Measurements from ENCODE around the gene STAG1.
"Not testable (repeated sequence)": the region's sequence is repeated elsewhere in the genome, so short reads cannot be mapped to it uniquely, and the experiment has no call there.

Gene STAG1

DNA sequence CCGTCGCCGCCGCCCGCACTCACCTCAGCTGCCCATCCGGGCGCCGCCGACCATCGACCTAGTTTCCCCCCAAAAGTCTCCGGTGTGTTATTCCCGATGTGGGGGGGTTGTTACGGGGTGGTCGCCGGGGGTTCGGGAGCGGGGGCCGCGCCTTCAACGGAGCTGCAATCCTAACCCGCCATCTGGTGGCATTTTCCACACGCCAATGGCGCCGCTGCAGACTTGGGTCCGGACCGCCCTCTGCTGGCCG, at the start of gene STAG1:
STAG1 (minus strand) TSS at position 207 of the 250 bp plus-strand sequence. CDS start 121,480 bp downstream, outside the sequence.
- DNase-seq (ENCODE audit: low read depth), result no peak

DNA sequence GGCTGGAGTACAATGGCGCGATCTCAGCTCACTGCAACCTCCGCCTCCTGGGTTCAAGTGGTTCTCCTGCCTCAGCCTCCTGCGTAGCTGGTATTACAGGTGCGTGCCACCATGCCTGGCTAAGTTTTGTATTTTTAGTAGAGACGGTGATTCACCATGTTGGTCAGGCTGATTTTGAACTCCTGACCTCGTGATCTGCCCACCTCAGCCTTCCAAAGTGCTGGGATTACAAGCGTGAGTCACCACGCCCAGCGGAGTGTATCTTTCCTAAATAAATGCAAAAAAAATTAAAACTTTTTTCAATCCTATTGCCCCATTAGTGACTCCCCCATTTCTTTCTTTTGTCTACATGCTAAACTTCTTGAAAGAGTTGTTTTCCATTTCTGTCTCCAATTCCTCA, 49.0 kb upstream of the STAG1 start:
- DNase-seq (ENCODE audit: low read depth), result not testable (repeated sequence)

DNA sequence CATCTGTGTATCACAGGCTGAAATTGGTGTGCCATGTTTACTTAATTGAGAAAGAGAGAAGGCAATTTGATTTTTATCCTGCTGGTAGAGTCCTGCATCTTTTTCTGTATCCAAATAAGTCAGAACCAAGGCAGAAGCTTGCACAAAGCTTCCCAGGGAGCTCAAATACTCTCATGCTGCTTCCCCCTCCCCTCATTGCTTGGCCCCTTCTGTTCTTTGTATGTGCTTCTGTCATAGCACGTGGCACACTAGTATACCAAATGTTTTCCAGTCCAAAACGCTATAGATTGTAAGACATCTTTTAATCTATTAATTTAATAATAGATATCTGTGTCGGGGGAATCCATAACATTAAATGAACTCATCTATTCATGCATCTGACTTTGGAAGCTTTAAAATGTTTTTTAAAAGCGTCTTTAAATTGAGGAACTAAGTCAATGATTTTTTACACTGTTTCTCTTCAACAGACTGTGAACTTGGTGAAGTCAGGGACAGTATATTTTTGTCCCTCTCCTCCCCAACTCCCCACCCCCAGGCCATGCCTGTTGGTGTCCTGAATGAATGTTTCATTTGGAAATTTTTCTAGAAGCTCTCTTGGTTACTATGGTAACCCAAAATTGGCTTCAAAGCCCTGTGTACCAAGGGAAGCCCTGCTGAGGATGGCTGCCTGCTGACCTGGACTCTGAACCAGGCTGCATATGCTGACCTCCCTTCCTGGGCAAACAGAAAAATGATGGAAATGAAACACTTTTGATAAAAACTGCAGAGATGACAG, 40.6 kb upstream of the STAG1 start:
- no peak for DNase-seq (ENCODE audit: low read depth)

DNA sequence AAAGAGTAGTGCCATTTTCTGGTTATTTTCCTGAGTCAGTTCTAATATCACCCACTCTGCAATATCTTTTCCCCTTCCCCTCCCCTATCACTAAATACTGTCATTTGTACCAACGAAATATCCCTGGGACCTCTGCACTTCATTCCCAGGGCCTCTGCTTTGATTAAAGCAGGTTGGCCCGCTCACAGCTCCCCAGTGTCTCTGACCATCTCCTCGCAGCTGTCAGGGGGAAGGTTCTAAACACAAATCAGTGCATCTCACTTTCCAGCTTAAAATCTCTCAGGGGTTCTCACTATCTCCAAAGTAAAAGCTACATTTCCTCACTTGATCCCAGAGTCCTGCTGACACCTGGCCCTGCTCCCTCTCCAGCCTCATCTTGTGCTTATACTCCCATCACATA, 38.6 kb upstream of the STAG1 start:
- no peak for DNase-seq (ENCODE audit: low read depth)

DNA sequence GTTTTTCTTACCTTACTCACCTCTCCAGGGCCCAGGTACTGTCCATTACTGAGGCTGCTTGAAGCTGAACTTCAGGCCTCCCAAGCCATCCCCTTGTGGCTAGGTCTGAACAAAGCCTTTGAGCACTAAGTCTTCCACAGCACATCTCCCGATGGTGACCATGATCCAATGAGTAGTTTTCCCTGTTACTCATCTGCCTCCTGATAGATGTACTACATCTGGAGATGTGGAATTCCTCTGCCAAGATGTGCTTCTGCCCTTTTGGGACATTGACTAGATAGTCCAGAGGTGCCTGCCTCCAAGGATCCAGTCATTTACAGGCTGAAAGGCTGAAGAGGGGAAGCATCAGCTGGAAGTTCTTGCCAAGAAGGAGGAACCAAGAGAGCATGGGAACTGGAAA, 37.8 kb upstream of the STAG1 start:
- no peak for DNase-seq (ENCODE audit: low read depth)

DNA sequence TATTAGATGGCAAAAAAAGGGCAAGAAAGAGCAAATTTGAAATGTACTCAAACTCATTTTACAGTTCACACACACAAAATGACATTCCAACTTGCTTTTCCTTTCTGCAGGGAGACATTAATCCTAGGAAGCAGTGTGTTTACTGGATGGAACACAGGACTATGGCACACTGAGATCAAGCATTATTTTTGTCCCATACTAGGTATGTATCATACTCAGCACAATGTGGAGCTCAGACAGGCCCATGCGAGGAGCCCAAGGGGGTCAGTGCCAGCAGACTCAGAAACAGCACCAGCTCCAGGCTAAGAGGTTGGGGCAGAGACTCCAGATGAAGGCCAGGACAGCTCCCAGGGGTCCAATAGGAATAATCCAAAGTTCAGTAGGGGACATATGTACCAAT, 36.0 kb upstream of the STAG1 start:
- no peak for DNase-seq (ENCODE audit: low read depth)

DNA sequence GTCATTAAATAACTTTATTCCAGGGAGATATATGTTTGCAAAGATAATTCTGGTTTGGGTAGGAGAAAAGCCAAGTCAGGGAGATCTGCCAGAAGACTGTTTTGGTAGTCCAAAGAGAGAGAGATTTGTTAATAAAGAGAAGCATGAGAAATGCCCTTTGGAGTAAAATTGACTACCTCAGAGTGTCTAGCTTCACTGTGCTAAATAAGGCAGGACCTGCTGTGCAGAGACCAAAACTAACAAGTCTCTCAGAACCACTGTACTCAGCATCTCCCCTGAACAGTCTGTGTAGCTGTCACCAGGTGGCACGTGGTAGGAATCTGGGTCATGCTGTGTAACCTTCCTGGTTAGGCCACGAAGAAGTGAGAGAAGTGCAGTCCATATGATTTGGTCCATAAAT, 35.2 kb upstream of the STAG1 start:
- peak; percentile 9 for DNase-seq (ENCODE audit: low read depth)

DNA sequence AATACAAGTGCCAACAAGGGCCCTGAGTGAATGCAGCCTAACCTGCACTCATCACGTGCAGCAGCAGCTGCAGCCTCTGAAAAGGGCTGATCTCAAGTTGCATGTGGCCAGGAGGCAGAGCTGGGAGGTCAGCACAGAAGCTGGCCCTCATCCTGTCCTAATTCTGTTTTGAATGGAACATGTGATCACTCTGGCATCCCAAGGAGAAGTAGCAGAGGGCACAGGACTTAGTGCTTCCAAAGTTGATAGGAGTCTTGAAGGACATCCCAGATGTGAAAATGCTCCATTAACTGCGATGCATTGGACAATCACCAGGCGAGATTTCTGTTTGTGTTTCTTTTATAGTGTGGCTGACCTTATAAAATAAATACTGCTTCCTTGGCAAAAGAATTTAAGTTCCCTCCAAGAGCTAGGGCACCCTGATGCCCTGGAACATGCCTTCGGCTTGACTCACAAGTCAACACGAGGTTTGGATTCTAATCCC, 31.6 kb upstream of the STAG1 start:
- no peak for DNase-seq (ENCODE audit: low read depth)

DNA sequence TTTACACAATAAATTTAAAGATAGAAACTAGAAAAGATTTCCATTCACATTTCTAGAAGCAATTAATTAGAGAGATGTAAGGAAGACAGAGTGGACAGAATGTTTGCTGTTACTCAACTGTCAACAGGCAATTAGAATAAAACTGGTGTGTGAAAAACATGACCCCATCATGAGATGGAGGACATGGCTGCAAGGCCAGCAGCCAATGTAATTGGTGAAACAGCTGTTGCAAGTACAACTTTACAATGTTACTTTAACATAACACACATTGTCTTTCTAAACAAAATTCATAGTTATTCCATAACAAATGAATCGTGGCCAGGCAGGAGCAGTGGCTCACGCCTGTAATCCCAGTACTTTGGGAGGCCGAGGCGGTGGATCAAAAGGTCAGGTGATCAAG, 28.6 kb upstream of the STAG1 start:
- DNase-seq (ENCODE audit: low read depth), result no peak

DNA sequence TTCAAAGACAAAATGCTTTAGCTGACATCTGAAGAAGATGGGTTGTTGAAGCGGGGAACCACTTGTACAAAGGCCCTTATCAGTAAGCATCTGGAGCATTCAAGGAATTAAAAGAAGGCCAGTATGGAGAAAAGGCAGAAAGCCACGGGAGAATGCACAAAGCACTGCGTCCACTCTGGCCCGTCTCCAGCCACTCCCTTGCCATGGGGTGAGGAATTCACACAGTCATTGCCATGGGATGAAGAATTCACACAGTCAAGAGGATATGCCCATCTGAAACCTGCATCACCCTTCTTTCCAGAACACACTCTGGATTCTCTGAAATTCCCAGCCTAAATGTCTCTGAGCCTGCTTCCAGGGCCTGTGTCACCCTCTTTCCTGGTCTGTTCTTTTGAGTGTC, 26.7 kb upstream of the STAG1 start:
- DNase-seq (ENCODE audit: low read depth), result no peak

DNA sequence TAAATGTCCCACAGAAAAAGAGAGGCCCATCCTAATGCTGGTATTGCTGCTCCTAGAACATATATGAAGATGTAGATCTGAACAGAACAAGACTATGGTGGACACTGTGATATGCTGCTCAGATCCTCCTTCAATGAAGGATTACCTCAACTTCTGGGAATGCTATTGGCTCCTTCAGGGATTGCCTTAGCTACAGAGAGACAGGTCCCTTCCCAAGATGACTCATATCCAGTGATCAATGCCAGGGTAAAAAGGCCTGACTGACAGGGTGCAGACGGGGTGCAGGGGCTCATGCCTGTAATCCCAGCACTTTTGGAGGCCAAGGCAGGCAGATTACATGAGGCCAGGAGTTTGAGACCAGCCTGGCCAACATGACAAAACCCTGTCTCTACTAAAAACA, 20.5 kb upstream of the STAG1 start:
- no peak for DNase-seq (ENCODE audit: low read depth)

DNA sequence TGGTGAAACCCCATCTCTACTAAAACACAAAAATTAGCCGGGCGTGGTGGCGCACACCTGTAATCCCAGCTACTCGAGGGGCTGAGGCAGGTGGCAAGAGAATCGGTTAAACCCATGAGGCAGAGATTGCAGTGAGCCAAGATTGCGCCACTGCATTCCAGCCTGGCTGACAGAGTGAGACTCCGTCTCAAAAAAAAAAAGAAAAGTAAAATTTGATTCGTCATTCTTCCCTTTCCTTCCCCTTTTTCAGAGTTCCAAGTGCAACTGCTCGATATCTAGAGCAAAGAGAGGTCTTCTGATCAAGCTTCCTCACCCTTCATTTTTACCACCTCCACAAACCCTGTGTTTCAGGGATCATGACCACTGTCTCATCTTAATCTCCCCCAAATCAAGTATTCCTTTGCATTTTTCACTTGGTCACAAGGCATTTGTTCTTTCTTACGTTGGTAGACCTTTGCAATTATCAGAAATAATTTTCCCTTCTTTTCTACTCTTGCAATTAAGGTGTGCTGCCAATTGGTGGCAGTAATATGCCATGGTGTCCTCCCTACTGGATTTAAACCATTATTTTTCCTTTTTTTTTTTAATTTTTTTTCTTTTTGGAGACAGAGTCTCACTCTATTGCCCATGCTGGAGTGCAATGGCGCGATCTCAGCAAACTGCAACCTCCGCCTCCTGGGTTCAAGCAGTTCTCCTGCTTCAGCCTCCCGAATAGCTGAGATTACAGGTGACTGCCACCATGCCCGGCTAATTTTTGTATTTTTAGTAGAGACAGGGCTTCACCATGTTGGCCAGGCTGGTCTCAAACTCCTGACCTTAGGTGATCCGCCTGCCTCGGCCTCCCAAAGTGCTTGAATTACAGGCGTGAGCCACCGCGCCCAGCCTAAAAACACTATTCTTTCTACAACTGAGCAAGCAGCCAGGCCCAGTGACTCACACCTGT, 6.3 kb upstream of the STAG1 start:
- not testable (repeated sequence) for DNase-seq (ENCODE audit: low read depth)

DNA sequence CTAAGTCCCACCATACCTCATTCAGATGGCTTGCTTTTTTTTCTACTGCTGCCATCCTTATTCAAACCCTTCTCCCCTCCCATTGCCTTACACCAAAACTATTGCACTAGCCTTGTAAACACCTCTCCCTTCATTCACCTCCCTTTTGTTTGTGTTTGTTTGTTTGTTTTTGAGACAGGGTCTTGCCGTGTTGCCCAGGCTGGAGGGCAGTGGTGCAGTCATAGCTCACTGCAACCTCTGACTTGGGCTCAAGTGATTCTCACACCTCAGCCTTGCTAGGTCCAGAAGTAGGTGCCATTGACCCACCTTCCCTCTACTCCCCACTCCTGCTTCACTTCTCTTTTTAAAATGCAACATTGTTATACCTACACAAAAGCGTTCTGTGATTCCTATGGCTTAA, 3.0 kb upstream of the STAG1 start:
- no peak for DNase-seq (ENCODE audit: low read depth)

DNA sequence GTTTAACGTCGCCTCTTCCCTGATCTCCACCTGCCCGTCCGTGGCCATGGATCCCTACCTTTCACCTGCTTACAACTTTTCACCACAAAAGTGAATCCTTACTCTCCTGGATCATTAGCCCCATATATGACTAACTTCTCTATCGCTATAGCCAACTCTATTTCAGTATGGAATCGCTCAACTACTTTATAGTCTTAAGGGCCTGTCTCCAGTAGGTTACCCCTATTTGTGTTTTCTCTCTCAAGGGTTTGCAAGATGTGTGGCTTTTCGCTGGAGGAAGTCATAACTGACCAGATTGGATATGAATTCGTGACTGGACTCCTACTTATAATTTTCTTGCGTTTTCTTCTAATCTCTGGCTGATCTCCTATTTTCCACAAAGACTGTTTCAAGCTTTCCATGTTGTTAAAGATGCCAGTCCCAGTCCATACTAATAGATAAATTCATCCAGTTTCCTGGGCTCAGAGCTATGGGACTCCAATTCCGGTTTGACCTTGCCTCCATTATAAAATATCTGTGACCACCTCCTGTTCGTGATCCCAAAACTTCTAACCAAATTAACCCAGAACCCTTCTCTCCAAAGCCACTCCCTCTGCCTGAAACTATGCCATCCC, 1.3 kb upstream of the STAG1 start:
- no peak for DNase-seq (ENCODE audit: low read depth)

DNA sequence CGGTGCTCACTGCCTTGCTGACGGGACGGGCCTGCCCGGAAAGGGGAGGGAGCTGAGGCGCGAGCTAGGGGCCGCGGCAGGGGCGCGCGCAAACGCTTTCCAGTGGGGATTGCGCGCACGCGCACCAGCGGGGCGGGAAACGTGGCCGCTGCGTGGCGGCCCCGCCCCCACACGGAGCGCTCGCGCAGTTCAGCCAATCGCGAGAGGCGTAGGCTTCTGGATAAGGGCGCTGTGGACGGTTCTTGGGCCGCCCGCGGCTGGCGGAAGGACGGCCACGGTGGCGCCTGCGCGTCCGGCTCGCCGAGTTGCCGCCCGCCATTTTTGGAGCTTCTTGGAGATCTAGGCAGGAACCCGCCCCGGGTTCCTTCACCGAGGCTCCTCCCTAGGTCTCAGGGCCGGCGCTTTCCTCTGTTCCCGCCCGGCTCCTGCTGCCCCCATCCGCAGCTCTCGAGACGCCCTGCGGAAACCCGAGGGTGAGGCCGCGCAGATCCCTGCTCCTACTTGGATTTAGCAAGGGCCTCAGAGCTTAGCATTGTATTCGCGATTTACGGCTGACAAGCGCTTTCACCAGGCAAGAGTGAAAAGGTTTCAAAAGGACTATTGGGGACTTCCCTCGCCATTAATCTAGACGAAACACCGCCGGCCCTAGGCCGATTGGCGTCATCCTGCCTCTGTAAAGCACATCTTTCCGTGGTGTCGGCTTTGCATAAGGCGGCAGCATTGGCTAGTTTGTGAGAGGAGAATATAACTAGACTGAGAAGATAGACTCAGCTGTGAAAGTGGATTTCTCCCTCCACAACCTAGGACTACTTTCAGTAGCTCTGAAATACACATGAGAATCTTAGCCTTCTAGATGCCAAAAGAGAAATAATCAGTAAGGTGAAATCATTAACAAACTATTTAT, 496 bp upstream of the STAG1 start:
- DNase-seq (ENCODE audit: low read depth), result peak; percentile 98

DNA sequence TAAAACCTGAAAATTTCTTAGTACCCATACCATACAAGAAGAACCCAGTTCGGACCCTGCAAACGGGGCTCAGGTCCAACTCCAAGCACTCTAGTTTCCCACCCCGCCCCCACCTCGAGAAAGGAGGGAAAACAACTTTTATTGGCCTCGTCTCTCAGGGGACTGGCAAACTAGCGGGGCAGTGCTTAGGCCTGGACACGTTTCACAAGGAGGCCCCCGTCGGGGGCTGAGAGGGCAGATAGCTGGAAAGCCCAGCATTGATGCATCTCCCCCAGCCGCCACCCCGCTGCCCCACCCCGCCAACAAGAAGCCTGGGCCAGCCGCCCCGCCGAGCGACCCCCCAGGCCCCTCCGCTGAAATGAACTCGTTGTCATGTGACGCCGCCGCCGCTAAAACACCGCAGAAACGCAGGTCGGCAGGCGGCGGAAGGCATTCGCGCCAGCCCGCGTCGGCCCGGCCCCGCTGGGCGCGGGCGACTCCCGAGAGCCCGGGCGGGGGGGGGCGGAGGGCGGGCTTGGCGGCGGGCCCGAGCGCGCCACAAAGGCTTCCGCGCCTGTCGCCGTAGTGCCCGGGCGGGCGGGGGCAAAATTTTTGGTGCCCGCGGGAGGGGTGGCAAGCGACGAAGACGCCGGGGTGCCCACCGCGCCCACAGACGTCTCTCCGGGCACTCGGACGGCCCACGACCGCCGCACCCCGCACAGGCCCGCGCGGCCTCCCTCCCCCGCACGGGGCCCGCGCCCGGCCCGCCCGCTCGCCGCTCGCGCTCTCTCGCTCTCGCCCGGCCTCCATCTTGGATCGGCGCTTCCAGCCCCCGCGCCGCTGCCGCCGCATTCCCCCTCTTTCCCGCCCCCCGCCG, 634 bp downstream of the STAG1 start:
- DNase-seq (ENCODE audit: low read depth), result peak; percentile 31

DNA sequence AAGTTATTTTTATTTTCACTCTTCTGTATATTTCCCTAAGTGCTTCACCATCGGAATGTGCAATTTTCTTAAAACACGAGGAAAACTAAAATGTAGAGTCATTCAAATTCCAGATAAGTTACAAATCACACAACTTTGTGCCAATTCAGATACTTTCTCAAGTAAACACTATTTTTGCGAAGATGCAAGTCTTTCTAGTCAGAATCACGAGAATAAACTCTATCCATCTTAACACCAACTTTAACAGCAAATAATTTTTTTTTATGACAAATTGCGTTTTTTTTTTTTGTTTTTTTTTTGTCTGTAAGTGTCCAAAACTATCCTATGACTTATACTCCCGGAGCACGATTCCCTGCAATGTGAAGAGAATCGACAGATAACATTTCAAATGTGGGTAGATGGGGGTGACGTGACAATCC, 1.3 kb downstream of the STAG1 start:
- DNase-seq (ENCODE audit: low read depth), result no peak

DNA sequence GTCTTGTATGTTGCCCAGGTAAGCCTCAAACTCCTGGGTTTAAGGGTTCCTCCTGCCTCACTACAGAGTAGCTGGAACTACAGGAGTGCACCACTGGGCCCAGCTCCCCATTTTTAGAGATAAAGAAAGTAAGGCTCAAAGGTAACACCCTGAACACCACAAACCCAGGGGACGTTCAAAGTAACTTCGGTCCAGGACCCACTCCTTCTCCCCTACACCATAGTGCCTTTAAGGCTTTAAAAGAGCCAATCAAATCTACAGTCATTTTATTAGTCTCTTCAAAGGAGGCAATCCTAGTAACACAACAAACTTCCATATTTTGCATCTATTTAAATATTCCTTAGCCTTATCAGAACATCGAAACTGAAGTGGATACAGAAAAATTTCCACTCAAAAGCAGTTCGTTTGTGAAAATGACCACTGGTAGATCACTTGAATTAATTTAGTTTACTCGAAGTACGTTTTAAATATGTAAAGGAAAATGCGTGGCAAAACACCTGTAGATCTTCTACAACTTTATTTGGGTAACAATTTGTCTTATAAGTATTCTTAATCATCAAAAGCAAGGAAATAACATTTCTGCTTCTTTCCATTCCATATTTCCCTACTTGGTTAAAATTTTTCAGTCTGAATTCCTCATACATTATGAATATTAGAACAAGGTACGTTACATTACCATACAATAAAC, 1.8 kb downstream of the STAG1 start:
- DNase-seq (ENCODE audit: low read depth), result no peak

DNA sequence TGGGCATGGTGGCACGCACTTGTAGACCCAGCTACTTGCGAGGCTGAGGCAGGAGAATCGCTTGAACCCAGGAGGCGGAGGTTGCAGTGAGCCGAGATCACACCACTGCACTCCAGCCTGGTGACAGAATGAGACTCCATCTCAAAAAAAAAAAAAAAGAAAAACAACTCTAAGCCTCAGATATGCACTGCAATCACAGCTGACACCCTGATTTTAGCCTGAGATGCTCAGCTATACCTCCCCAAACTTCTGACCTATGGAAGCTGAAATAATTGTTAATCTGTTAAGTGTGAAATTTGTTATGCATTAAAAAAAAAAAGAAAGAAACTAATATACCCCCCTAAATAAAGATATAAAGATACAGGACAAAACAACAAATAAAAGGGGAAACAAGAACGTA, 2.6 kb downstream of the STAG1 start:
- not testable (repeated sequence) for DNase-seq (ENCODE audit: low read depth)

DNA sequence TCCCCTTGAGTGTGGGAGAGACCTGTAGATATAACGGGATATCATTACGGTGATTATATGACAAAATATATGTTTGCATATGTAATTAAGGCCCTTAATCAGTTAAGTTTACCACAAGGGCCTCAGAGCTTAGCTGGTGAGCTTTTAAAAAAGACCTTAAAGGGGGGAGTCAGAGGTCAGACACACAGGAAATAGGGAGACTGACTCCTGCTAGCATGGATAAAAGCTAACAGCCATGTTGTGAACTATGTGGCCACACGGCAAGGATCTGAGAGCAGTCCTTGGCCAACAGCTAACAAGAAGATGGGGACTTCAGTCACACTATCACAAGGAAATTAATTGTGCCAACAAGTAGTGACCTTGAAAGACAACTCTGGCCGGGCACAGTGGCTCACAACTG, 3.1 kb downstream of the STAG1 start:
- DNase-seq (ENCODE audit: low read depth), result no peak

All from stimulated activated CD8-positive, alpha-beta memory T cell treated with anti-CD3 and anti-CD28 coated beads, Interleukin-12 subunit alpha, Interleukin-12 subunit beta, amount 100 ng/mL, for 1 hour (primary cell).